ENCODE results near the gene SLC25A13.

SLC25A13 gene

GRCh38 chr7:96304573-96304972 lies 17.3 kb downstream of the SLC25A13 start:
- Histone ChIP-seq H3K14ac (ENCODE audit: low read length) (no peak overlapping the region), H4K8ac (ENCODE audit: low read depth, low read length) (no peak overlapping the region), H3K23ac (ENCODE audit: low read length) (no peak overlapping the region), H2BK12ac (ENCODE audit: low read length) (no peak overlapping the region), H3K4ac (ENCODE audit: low read depth, low read length) (no peak overlapping the region), H3K27ac (ENCODE audit: low read depth, low read length) (no peak overlapping the region), H2BK5ac (ENCODE audit: low read depth, low read length, poor library complexity) (no peak overlapping the region), H3K36me3 (ENCODE audit: control insufficient read depth in 1 of 2, insufficient read depth in 2 of 2, low read length in 2 of 2) (no peaks in the 10 kb centered on the region), H3K4me2 (ENCODE audit: low read length) (no peak overlapping the region), H3K4me3 (ENCODE audit: low read depth, low read length) (no peak overlapping the region), H2AK5ac (ENCODE audit: low read length) (no peak overlapping the region), H3K79me2 (ENCODE audit: control insufficient read depth, insufficient read depth, low read length, poor library complexity) (no peaks in the 10 kb centered on the region), H3K27me3 (ENCODE audit: insufficient read depth, low read length) (no peaks in the 10 kb centered on the region), H4K91ac (ENCODE audit: low read depth, low read length) (no peak overlapping the region), H3K18ac (ENCODE audit: low read length) (no peak overlapping the region), H2BK120ac (ENCODE audit: insufficient read depth, low read length, poor library complexity) (no peak overlapping the region), H3K9me3 (ENCODE audit: insufficient read depth, low read depth, low read length) (no peaks in the 10 kb centered on the region), H3K4me1 (ENCODE audit: control insufficient read depth in 1 of 2, insufficient read depth in 2 of 2, low read length in 2 of 2) (peaks cover 4% of the 10 kb centered on the region in 2 experiments), H2AFZ (ENCODE audit: insufficient read depth, low read length, poor library complexity) (no peak overlapping the region), H3K9ac (ENCODE audit: low read length) (no peak overlapping the region), H4K12ac (ENCODE audit: low read depth, low read length) (no peak overlapping the region), H3K79me1 (ENCODE audit: low read length) (no peaks in the 10 kb centered on the region)
- no peak for DNase-seq
- no CpG with 5 or more reads among the region's 3 CpGs for WGBS (ENCODE audit: extremely low coverage, insufficient coverage, insufficient read length)

GRCh38 chr7:96303686-96304443 lies 18.0 kb downstream of the SLC25A13 start:
- Histone ChIP-seq H2BK12ac (ENCODE audit: low read length) (no peak overlapping the region), H3K4me1 (ENCODE audit: control insufficient read depth in 1 of 2, insufficient read depth in 2 of 2, low read length in 2 of 2) (peaks cover 4% of the 10 kb centered on the region in 2 experiments), H3K4me2 (ENCODE audit: low read length) (no peak overlapping the region), H3K9ac (ENCODE audit: low read length) (no peak overlapping the region), H3K36me3 (ENCODE audit: control insufficient read depth in 1 of 2, insufficient read depth in 2 of 2, low read length in 2 of 2) (no peaks in the 10 kb centered on the region), H3K27me3 (ENCODE audit: insufficient read depth, low read length) (no peaks in the 10 kb centered on the region), H3K4ac (ENCODE audit: low read depth, low read length) (no peak overlapping the region), H4K12ac (ENCODE audit: low read depth, low read length) (no peak overlapping the region), H3K27ac (ENCODE audit: low read depth, low read length) (no peak overlapping the region), H3K4me3 (ENCODE audit: low read depth, low read length) (no peak overlapping the region), H3K79me2 (ENCODE audit: control insufficient read depth, insufficient read depth, low read length, poor library complexity) (no peaks in the 10 kb centered on the region), H3K14ac (ENCODE audit: low read length) (no peak overlapping the region), H2AK5ac (ENCODE audit: low read length) (no peak overlapping the region), H3K9me3 (ENCODE audit: insufficient read depth, low read depth, low read length) (no peaks in the 10 kb centered on the region), H2AFZ (ENCODE audit: insufficient read depth, low read length, poor library complexity) (no peak overlapping the region), H2BK120ac (ENCODE audit: insufficient read depth, low read length, poor library complexity) (no peak overlapping the region), H4K91ac (ENCODE audit: low read depth, low read length) (no peak overlapping the region), H3K18ac (ENCODE audit: low read length) (no peak overlapping the region), H4K8ac (ENCODE audit: low read depth, low read length) (no peak overlapping the region), H2BK5ac (ENCODE audit: low read depth, low read length, poor library complexity) (no peak overlapping the region), H3K23ac (ENCODE audit: low read length) (no peak overlapping the region), H3K79me1 (ENCODE audit: low read length) (no peaks in the 10 kb centered on the region)
- WGBS (ENCODE audit: extremely low coverage, insufficient coverage, insufficient read length): no CpG with 5 or more reads among the region's 5 CpGs
- DNase-seq: peak in 1 of 2 donors; percentile 44

- H3K4ac ChIP-seq (ENCODE audit: low read depth, low read length): no peak overlapping the region
- H3K79me1 ChIP-seq (ENCODE audit: low read length): no peaks in the 10 kb centered on the region
- no peaks in the 10 kb centered on the region for H3K79me2 ChIP-seq (ENCODE audit: control insufficient read depth, insufficient read depth, low read length, poor library complexity)
- no peak overlapping the region for H3K4me2 ChIP-seq (ENCODE audit: low read length)
- no peak overlapping the region for H2AFZ ChIP-seq (ENCODE audit: insufficient read depth, low read length, poor library complexity)
- no peaks in the 10 kb centered on the region for H3K27me3 ChIP-seq (ENCODE audit: insufficient read depth, low read length)
- H2BK120ac ChIP-seq (ENCODE audit: insufficient read depth, low read length, poor library complexity): no peak overlapping the region
- no peak overlapping the region for H3K9ac ChIP-seq (ENCODE audit: low read length)
- no peak overlapping the region for H3K18ac ChIP-seq (ENCODE audit: low read length)
- H3K23ac ChIP-seq (ENCODE audit: low read length): no peak overlapping the region
- no peak overlapping the region for H4K91ac ChIP-seq (ENCODE audit: low read depth, low read length)
- no peak overlapping the region for H2BK5ac ChIP-seq (ENCODE audit: low read depth, low read length, poor library complexity)
- H4K12ac ChIP-seq (ENCODE audit: low read depth, low read length): no peak overlapping the region
- no peaks in the 10 kb centered on the region for H3K9me3 ChIP-seq (ENCODE audit: insufficient read depth, low read depth, low read length)
- no peak overlapping the region for H2AK5ac ChIP-seq (ENCODE audit: low read length)
- H3K4me3 ChIP-seq (ENCODE audit: low read depth, low read length): no peak overlapping the region
- no peak overlapping the region for H3K14ac ChIP-seq (ENCODE audit: low read length)
- H4K8ac ChIP-seq (ENCODE audit: low read depth, low read length): no peak overlapping the region
- DNase-seq: no peak
- H3K27ac ChIP-seq (ENCODE audit: low read depth, low read length): no peak overlapping the region
- H3K4me1 ChIP-seq (ENCODE audit: control insufficient read depth in 1 of 2, insufficient read depth in 2 of 2, low read length in 2 of 2): peaks cover 4% of the 10 kb centered on the region in 2 experiments
- WGBS (ENCODE audit: extremely low coverage, insufficient coverage, insufficient read length): no CpG with 5 or more reads among the region's 5 CpGs
- no peak overlapping the region for H2BK12ac ChIP-seq (ENCODE audit: low read length)
- no peaks in the 10 kb centered on the region for H3K36me3 ChIP-seq (ENCODE audit: control insufficient read depth in 1 of 2, insufficient read depth in 2 of 2, low read length in 2 of 2)
Observed at GRCh38 chr7:96303105-96303685, 18.7 kb downstream of the SLC25A13 start.

- Histone ChIP-seq H2AFZ (ENCODE audit: insufficient read depth, low read length, poor library complexity) (no peak overlapping the region), H4K12ac (ENCODE audit: low read depth, low read length) (no peak overlapping the region), H2BK120ac (ENCODE audit: insufficient read depth, low read length, poor library complexity) (no peak overlapping the region), H3K4me2 (ENCODE audit: low read length) (no peak overlapping the region), H3K14ac (ENCODE audit: low read length) (no peak overlapping the region), H3K9ac (ENCODE audit: low read length) (no peak overlapping the region), H3K4me1 (ENCODE audit: control insufficient read depth in 1 of 2, insufficient read depth in 2 of 2, low read length in 2 of 2) (peaks cover 4% of the 10 kb centered on the region in 2 experiments), H3K27ac (ENCODE audit: low read depth, low read length) (no peak overlapping the region), H2BK12ac (ENCODE audit: low read length) (no peak overlapping the region), H2BK5ac (ENCODE audit: low read depth, low read length, poor library complexity) (no peak overlapping the region), H3K18ac (ENCODE audit: low read length) (no peak overlapping the region), H4K8ac (ENCODE audit: low read depth, low read length) (no peak overlapping the region), H2AK5ac (ENCODE audit: low read length) (no peak overlapping the region), H3K79me1 (ENCODE audit: low read length) (no peaks in the 10 kb centered on the region), H4K91ac (ENCODE audit: low read depth, low read length) (no peak overlapping the region), H3K4me3 (ENCODE audit: low read depth, low read length) (no peak overlapping the region), H3K79me2 (ENCODE audit: control insufficient read depth, insufficient read depth, low read length, poor library complexity) (no peaks in the 10 kb centered on the region), H3K23ac (ENCODE audit: low read length) (no peak overlapping the region), H3K36me3 (ENCODE audit: control insufficient read depth in 1 of 2, insufficient read depth in 2 of 2, low read length in 2 of 2) (no peaks in the 10 kb centered on the region), H3K27me3 (ENCODE audit: insufficient read depth, low read length) (no peaks in the 10 kb centered on the region), H3K4ac (ENCODE audit: low read depth, low read length) (no peak overlapping the region), H3K9me3 (ENCODE audit: insufficient read depth, low read depth, low read length) (no peaks in the 10 kb centered on the region)
- no peak for DNase-seq
- no CpG with 5 or more reads among the region's 1 CpG for WGBS (ENCODE audit: extremely low coverage, insufficient coverage, insufficient read length)
Observed at GRCh38 chr7:96300986-96301385, 20.9 kb downstream of the SLC25A13 start.
